ENCODE results near the gene IL10RB.

- TF ChIP-seq CTCF (IDR thresholded peaks at IDR 0.05) = no peak
- no peak for TF ChIP-seq POLR2A (IDR thresholded peaks at IDR 0.05)
Observed at GRCh38 chr21:33281096-33281652, 15.0 kb downstream of the IL10RB start.

Measured in uterus (tissue), 2 donors.